ENCODE results near the gene TASP1. TPM values are rescaled to one million over a fixed set of nuclear protein-coding genes. Genes with fewer than 3 reads are reported as not detected.

TASP1 gene
- total and polyA plus RNA-seq, 2 donors (not counting 1 experiment from before 2014, with no cell fraction given), result 6.4 to 23.9 TPM

GRCh38 chr20:13395232-13395631 is 243.5 kb downstream of the TASP1 start:
- H3K36me3 ChIP-seq (replicated peaks in 1 of 2; ENCODE audit: control extremely low read depth in 1 of 2, control insufficient read depth in 1 of 2, extremely low read depth in 1 of 2, insufficient read depth in 2 of 2, low read length in 1 of 2), result peaks cover 2 to 11% of the 10 kb centered on the region in 2 experiments
- TF ChIP-seq CTCF (IDR thresholded peaks at IDR 0.05) (no peak), EZH2 (IDR thresholded peaks at IDR 0.05; ENCODE audit: borderline replicate concordance, insufficient read depth, low read depth, low read length, poor library complexity, severe bottlenecking) (no peak)
- ChIA-PET CTCF (no interaction called here), POLR2A (no interaction called here)
- Mint-ChIP-seq H3K4me1 (no peaks in the 10 kb centered on the region), H3K4me3 (no peak overlapping the region), H3K27ac (no peak overlapping the region), H3K27me3 (no peaks in the 10 kb centered on the region), H3K9me3 (ENCODE audit: insufficient read depth) (no peaks in the 10 kb centered on the region)
- H3K9me3 ChIP-seq (ENCODE audit: control extremely low read depth in 1 of 3, control insufficient read depth in 2 of 3, insufficient read depth in 1 of 3, low read length in 2 of 3), result peaks cover 0 to 1% (median 0%) of the 10 kb centered on the region in 3 donors
- H3K4me3 ChIP-seq (ENCODE audit: control extremely low read depth in 1 of 5, extremely low read depth in 1 of 5, insufficient read depth in 1 of 5, low read depth in 2 of 5, low read length in 4 of 5), result no peak overlapping the region
- no peak overlapping the region for H3K4me2 ChIP-seq (replicated peaks; ENCODE audit: low read depth, low read length, poor library complexity, severe bottlenecking)
- WGBS (ENCODE audit: insufficient coverage), result 80% methylated on average over 1 of the region's 1 CpG
- H3K4me1 ChIP-seq (ENCODE audit: control insufficient read depth in 2 of 2, insufficient read depth in 2 of 2, low read length in 2 of 2), result no peaks in the 10 kb centered on the region
- H3K79me2 ChIP-seq (ENCODE audit: control insufficient read depth, insufficient read depth, low read length), result no peaks in the 10 kb centered on the region
- H2AFZ ChIP-seq (ENCODE audit: insufficient read depth, low read depth, low read length, poor library complexity, severe bottlenecking), result no peak overlapping the region
- H3K9ac ChIP-seq (ENCODE audit: low read length), result no peak overlapping the region
- no peaks in the 10 kb centered on the region for H3K27me3 ChIP-seq (replicated peaks in 1 of 4; ENCODE audit: control extremely low read depth in 1 of 4, control insufficient read depth in 3 of 4, insufficient read depth in 4 of 4, low read length in 3 of 4)
- no peak overlapping the region for H3K27ac ChIP-seq (ENCODE audit: low read length in 2 of 2)
- no peak for ATAC-seq (ENCODE audit: low read depth)
- no peak for DNase-seq
- intact Hi-C loops (cut with micrococcal nuclease), result no loop called here
- no peaks in the 10 kb centered on the region for H4K20me1 ChIP-seq (ENCODE audit: control insufficient read depth, insufficient read depth, low read length, poor library complexity, severe bottlenecking)

GRCh38 chr20:13392391-13392790 is 246.3 kb downstream of the TASP1 start:
- peaks cover 4% of the 10 kb centered on the region for H3K9me3 Mint-ChIP-seq (ENCODE audit: insufficient read depth)
- Histone ChIP-seq H3K9ac (ENCODE audit: low read length) (no peak overlapping the region), H3K9me3 (ENCODE audit: control extremely low read depth in 1 of 3, control insufficient read depth in 2 of 3, insufficient read depth in 1 of 3, low read length in 2 of 3) (peaks cover 0 to 6% (median 2%) of the 10 kb centered on the region in 3 donors), H3K36me3 (replicated peaks in 1 of 2; ENCODE audit: control extremely low read depth in 1 of 2, control insufficient read depth in 1 of 2, extremely low read depth in 1 of 2, insufficient read depth in 2 of 2, low read length in 1 of 2) (peaks cover 9 to 22% of the 10 kb centered on the region in 2 experiments), H3K27ac (ENCODE audit: low read length in 2 of 2) (no peak overlapping the region), H3K4me3 (ENCODE audit: control extremely low read depth in 1 of 5, extremely low read depth in 1 of 5, insufficient read depth in 1 of 5, low read depth in 2 of 5, low read length in 4 of 5) (no peak overlapping the region), H3K79me2 (ENCODE audit: control insufficient read depth, insufficient read depth, low read length) (no peaks in the 10 kb centered on the region), H3K4me2 (replicated peaks; ENCODE audit: low read depth, low read length, poor library complexity, severe bottlenecking) (no peak overlapping the region), H2AFZ (ENCODE audit: insufficient read depth, low read depth, low read length, poor library complexity, severe bottlenecking) (no peak overlapping the region), H3K27me3 (replicated peaks in 1 of 4; ENCODE audit: control extremely low read depth in 1 of 4, control insufficient read depth in 3 of 4, insufficient read depth in 4 of 4, low read length in 3 of 4) (no peaks in the 10 kb centered on the region), H4K20me1 (ENCODE audit: control insufficient read depth, insufficient read depth, low read length, poor library complexity, severe bottlenecking) (no peaks in the 10 kb centered on the region), H3K4me1 (ENCODE audit: control insufficient read depth in 2 of 2, insufficient read depth in 2 of 2, low read length in 2 of 2) (no peaks in the 10 kb centered on the region)
- WGBS (ENCODE audit: insufficient coverage), result 81% methylated on average over 3 of the region's 5 CpGs
- DNase-seq (no peak), ATAC-seq (ENCODE audit: low read depth) (no peak)
- no peaks in the 10 kb centered on the region for H3K4me1 Mint-ChIP-seq
- H3K27me3 Mint-ChIP-seq, result no peaks in the 10 kb centered on the region
- ChIA-PET POLR2A (no interaction called here), CTCF (no interaction called here)
- no peak overlapping the region for H3K27ac Mint-ChIP-seq
- intact Hi-C loops (cut with micrococcal nuclease), result no loop called here
- no peak overlapping the region for H3K4me3 Mint-ChIP-seq
- no peak for TF ChIP-seq EZH2 (IDR thresholded peaks at IDR 0.05; ENCODE audit: borderline replicate concordance, insufficient read depth, low read depth, low read length, poor library complexity, severe bottlenecking)
- TF ChIP-seq CTCF (IDR thresholded peaks at IDR 0.05), result no peak

Measured in B cell (primary cell).